GM06990 (cell line): Measurements from ENCODE around the gene AGAP3.

Source experiments
- DNase-seq: peaks from one replicate; pipeline ENCODE4 v3.0.0-alpha.2; 2011; ENCODE audit not compliant: insufficient read length; ENCODE audit errors: extremely low read depth
- H3K27me3 ChIP-seq: replicated peaks from 2 replicates; pipeline ENCODE4 v1.6.0; 2011; ENCODE audit warnings: low read length; ENCODE audit not compliant: control insufficient read depth, insufficient read depth
- H3K36me3 ChIP-seq: 2 replicates; pipeline ENCODE4 v1.5.1; 2011; ENCODE audit warnings: low read length; ENCODE audit not compliant: control insufficient read depth, insufficient read depth
- H3K4me3 ChIP-seq: replicated peaks from 2 replicates; pipeline ENCODE4 v1.5.1; 2011; ENCODE audit warnings: low read depth, mild to moderate bottlenecking, control low read depth, low read length
- CTCF ChIP-seq: IDR thresholded peaks from 2 replicates; pipeline ENCODE4 v1.5.1; 2011; ENCODE audit warnings: low read length, control low read depth, mild to moderate bottlenecking, inconsistent platforms; ENCODE audit not compliant: insufficient read depth, poor library complexity, severe bottlenecking

AGAP3 gene

GRCh38 chr7:151161757-151162156 lies 75.5 kb downstream of the AGAP3 start:
- H3K27me3 ChIP-seq = no peaks in the 10 kb centered on the region; the same call in none of the 2 replicates
- TF ChIP-seq CTCF = no peak
- no peaks in the 10 kb centered on the region for H3K36me3 ChIP-seq

GRCh38 chr7:151166629-151167196 lies 80.4 kb downstream of the AGAP3 start:
- Histone ChIP-seq H3K36me3 (no peaks in the 10 kb centered on the region), H3K27me3 (peaks cover 4% of the 10 kb centered on the region), H3K4me3 (no peak overlapping the region; the same call in 1 of the 2 replicates)
- no peak for DNase-seq
- no peak for TF ChIP-seq CTCF

More at GRCh38 chr7:151161757-151162156, 75.5 kb downstream of the AGAP3 start:
- no peak overlapping the region for H3K4me3 ChIP-seq
- DNase-seq = no peak

GRCh38 chr7:151167197-151167961 lies 81.1 kb downstream of the AGAP3 start, which contains the start of gene GBX1:
GBX1 (minus strand) TSS chr7:151167694; CDS start chr7:151167548, 146 bp downstream.
- no peak for TF ChIP-seq CTCF
- Histone ChIP-seq H3K36me3 (no peaks in the 10 kb centered on the region), H3K4me3 (no peak within 1 kb of the TSS; the same call in 1 of the 2 replicates), H3K27me3 (peaks cover 4% of the 10 kb centered on the region)
- DNase-seq = no peak

DNA sequence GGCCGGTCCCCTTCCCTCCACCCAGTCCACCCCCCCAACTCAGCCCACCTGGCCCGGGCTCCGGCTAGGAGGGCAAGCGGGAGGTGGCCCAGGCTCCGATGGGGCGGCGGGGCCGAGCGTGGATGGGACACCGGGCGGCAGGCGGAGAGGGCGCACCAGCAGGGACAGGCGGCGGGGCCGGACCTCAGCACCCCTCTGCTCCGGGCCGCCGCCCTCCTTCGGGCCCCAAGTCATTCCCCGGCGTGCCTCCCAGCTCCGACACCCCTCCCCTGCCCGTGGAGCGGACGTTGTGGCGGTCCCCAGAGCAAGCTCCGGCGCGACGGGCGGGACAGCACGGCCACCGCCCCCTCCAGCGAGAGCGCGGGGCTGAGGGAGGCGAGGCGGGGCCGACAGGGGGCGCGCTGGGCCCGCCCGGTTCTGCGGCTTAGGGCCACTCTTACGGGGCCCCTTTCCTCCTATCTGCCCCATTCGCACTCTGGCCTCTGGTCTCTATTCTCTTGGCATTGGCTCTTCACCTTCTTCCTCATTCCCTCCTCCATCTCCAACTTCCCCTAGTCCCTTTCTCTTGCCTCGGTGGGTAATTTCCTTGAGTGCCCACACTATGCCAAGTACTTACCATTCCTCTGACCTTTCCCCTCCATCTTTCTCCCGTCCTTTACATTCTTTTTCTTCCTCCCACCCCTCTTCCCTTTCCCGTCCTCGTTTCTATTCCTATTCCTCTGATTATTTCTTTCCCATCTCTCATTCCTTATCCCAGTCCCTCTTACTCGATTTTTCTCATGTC lies 81.9 kb downstream of the AGAP3 start:
- H3K36me3 ChIP-seq = no peaks in the 10 kb centered on the region
- DNase-seq = peak; percentile 57
- peak; percentile 63 for TF ChIP-seq CTCF
- H3K4me3 ChIP-seq = no peak overlapping the region; the same call in 1 of the 2 replicates
- H3K27me3 ChIP-seq = peaks cover 4% of the 10 kb centered on the region

- Histone ChIP-seq H3K4me3 (no peak overlapping the region), H3K27me3 (peaks cover 4% of the 10 kb centered on the region), H3K36me3 (no peaks in the 10 kb centered on the region)
- no peak for DNase-seq
- TF ChIP-seq CTCF = no peak
Measured at GRCh38 chr7:151168787-151169162, 82.5 kb downstream of the AGAP3 start.
